ENCODE measurements around the gene KIF9.

DNA sequence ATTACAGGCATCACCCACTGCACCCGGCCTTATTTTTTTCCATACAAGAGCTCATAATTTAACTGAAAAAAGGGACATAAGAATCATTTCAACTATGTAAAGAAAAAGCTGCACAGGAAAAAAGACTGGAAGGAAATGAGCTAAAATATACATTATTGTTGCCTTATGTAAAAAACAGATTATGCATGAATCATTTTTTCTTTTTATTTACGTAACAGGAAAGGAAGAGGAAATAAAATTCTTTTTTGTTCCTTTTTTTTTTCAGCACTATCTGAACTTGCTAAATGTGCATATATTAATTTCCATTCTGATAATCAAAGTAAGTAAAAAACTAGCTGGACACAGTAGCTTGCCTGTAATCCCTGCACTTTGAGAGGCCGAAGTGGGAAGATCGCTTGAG is 12.1 kb downstream of the KIF9 start:
- TF ChIP-seq POLR2AphosphoS5 (IDR thresholded peaks at IDR 0.05; ENCODE audit: low read depth, low read length): no peak
- no peak for TF ChIP-seq POLR2A (IDR thresholded peaks at IDR 0.05; ENCODE audit: low read depth, low read length)
- no peak for TF ChIP-seq SPI1 (IDR thresholded peaks at IDR 0.05; ENCODE audit: low read depth, low read length)
- no peak for TF ChIP-seq TAF1 (IDR thresholded peaks at IDR 0.05; ENCODE audit: low read depth, low read length)
- no peak for TF ChIP-seq PAX5 (IDR thresholded peaks at IDR 0.05; ENCODE audit: insufficient read depth, low read length, severe bottlenecking)

All from GM12891 (cell line).